ENCODE data around the gene TRNP1.
"Not testable (repeated sequence)": the region's sequence is repeated elsewhere in the genome, so short reads cannot be mapped to it uniquely, and the experiment has no call there.

Gene TRNP1

DNA sequence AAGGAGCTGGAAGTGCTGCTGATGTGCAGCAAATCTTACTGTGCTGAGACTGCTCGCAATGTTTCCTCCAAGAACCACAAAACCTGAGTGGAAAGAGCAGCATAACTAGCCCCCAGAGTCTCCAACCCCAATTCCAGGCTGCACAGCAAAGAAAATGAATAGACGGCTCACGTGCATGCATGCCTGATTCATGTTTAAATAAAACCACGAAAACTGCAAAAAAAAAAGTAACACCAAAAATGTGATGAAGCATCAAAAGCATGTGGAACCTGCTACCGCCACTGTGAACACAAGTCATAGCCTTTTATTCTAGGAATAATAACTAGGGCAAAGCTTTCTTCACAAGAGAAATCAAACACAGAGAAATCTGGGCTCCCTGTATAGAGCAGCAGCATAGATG is 9.6 kb upstream of the TRNP1 start:
- Histone ChIP-seq H2AFZ (ENCODE audit: low read depth, low read length) (no peak overlapping the region), H3K27me3 (ENCODE audit: insufficient read depth, low read length) (peaks cover 8% of the 10 kb centered on the region), H3K4me1 (ENCODE audit: insufficient read depth, low read length) (no peaks in the 10 kb centered on the region), H3K4me3 (ENCODE audit: low read length) (no peak overlapping the region), H3K36me3 (ENCODE audit: insufficient read depth, low read length) (no peaks in the 10 kb centered on the region), H3K9me3 (ENCODE audit: low read length) (no peaks in the 10 kb centered on the region)

DNA sequence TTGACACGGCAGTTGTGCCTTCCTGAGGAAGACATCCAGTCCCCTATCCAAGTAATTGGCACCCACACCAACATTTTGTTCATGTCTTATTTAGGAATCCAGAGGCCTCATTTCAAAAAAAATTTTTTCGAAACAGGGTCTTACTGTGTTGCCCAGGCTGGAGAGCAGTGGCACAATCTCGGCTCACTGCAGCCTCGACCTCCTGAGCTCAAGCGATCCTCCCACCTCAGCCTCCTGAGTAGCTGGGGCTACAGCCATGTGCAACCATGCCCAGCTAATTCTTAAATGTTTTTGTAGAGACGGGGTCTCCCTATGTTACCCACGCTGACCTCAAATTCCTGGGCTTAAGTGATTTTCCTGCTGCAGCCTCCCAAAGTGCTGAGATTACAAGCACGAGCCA is 9.2 kb upstream of the TRNP1 start:
- H2AFZ ChIP-seq (ENCODE audit: low read depth, low read length), result no peak overlapping the region
- peaks cover 8% of the 10 kb centered on the region for H3K27me3 ChIP-seq (ENCODE audit: insufficient read depth, low read length)

DNA sequence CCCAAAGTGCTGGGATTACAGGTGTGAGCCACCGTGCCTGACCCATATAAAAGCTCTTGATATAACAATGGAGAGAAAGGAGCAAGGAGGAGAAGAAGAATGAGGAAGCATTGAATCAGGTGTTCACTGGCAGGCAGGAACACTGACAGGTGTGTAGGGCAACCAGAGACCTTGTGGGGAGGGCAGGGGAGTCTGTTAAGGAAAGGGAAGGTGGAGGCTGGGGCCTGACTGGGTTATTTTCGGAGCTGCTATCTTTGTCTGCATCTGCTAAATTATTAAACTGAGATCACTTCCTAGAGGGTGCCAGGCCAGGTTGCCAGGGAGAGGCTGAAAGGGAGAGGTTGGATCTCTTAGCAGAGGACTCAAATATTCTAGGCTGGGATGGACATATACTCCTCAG is 6.8 kb upstream of the TRNP1 start:
- H3K36me3 ChIP-seq (ENCODE audit: insufficient read depth, low read length), result no peaks in the 10 kb centered on the region
- H2AFZ ChIP-seq (ENCODE audit: low read depth, low read length), result no peak overlapping the region
- no peaks in the 10 kb centered on the region for H3K9me3 ChIP-seq (ENCODE audit: low read length)
- no peaks in the 10 kb centered on the region for H3K4me1 ChIP-seq (ENCODE audit: insufficient read depth, low read length)
- H3K27me3 ChIP-seq (ENCODE audit: insufficient read depth, low read length), result peaks cover 10% of the 10 kb centered on the region
- no peak overlapping the region for H3K4me3 ChIP-seq (ENCODE audit: low read length)

More for the DNA sequence above, 9.2 kb upstream of the TRNP1 start:
- H3K36me3 ChIP-seq (ENCODE audit: insufficient read depth, low read length), result no peaks in the 10 kb centered on the region
- H3K4me1 ChIP-seq (ENCODE audit: insufficient read depth, low read length), result no peaks in the 10 kb centered on the region
- no peak overlapping the region for H3K4me3 ChIP-seq (ENCODE audit: low read length)
- no peaks in the 10 kb centered on the region for H3K9me3 ChIP-seq (ENCODE audit: low read length)

DNA sequence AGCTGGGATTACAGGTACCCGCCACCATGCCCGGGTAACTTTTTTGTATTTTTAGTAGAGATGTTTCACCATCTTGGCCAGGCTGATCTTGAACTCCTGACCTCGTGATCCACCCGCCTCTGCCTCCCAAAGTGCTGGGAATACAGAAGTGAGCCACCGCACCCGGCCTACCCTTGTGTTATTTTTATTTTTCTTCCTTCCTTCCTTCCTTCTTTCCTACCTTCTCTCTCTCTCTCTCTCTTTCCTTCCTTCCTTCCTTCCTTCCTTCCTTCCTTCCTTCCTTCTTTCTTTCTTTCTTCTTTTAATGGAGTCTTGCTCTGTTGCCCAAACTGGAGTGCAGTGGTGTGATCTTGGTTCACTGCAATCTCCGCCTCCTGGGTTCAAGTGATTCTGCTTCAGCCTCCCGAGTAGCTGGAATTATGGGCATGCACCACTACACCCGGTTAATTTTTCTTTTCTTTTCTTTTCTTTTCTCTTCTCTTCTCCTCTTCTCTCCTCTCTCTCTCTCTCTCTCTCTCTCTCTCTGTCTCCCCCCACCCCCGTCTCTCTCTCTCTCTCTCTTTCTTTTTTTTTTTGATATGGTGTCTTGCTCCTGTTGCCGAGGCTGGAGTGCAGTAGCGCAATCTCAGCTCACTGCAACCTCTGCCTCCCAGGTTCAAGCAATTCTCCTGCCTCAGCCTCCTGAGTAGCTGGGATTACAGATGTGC is 3.9 kb upstream of the TRNP1 start:
- not testable (repeated sequence) for H3K4me1 ChIP-seq (ENCODE audit: insufficient read depth, low read length); H3K36me3 ChIP-seq (ENCODE audit: insufficient read depth, low read length); H3K4me3 ChIP-seq (ENCODE audit: low read length); H3K9me3 ChIP-seq (ENCODE audit: low read length); H2AFZ ChIP-seq (ENCODE audit: low read depth, low read length)
- peaks cover 15% of the 10 kb centered on the region for H3K27me3 ChIP-seq (ENCODE audit: insufficient read depth, low read length)

DNA sequence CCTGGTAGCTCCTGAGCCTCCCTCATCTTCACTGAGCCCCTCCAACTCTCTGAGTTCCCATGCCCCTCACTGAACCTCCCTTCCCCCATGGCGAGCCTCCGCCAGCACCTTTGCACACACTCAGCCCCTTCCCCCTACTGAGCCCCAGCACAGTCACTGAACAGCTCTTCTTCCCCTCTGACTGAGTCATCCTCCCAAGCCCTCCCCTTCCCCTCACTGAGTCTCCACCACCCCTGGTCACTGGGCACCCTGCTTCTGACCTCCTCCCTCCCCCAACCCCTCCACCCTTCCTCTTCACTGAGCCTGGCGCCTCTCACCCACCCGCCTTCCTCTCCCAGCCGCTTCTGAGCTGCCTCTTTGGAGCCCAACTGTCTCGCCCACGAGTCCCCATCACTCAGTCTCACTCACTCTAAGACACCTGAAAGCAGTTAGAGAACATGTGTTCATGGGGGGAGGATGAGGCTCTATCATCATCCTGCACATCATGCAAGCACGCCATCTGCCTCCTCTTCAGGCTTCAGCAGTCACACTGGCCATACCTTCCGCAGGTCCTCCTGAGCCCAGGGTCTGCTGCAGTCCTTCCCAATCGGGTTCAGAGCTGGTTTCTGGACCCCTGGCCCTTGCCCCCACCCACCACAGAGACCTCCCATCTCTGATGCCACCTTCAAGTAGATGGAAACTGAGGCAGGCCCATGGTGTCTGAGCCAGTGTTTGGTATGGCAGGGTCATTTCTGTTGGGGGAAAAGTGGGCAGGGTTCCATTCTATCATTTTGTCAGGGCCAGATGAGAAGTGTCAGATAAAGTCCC is 2.0 kb upstream of the TRNP1 start:
- no peaks in the 10 kb centered on the region for H3K9me3 ChIP-seq (ENCODE audit: low read length)
- H3K4me3 ChIP-seq (ENCODE audit: low read length), result no peak overlapping the region
- peaks cover 28% of the 10 kb centered on the region for H3K27me3 ChIP-seq (ENCODE audit: insufficient read depth, low read length)
- peaks cover 13% of the 10 kb centered on the region for H3K4me1 ChIP-seq (ENCODE audit: insufficient read depth, low read length)
- H2AFZ ChIP-seq (ENCODE audit: low read depth, low read length), result no peak overlapping the region
- no peaks in the 10 kb centered on the region for H3K36me3 ChIP-seq (ENCODE audit: insufficient read depth, low read length)

DNA sequence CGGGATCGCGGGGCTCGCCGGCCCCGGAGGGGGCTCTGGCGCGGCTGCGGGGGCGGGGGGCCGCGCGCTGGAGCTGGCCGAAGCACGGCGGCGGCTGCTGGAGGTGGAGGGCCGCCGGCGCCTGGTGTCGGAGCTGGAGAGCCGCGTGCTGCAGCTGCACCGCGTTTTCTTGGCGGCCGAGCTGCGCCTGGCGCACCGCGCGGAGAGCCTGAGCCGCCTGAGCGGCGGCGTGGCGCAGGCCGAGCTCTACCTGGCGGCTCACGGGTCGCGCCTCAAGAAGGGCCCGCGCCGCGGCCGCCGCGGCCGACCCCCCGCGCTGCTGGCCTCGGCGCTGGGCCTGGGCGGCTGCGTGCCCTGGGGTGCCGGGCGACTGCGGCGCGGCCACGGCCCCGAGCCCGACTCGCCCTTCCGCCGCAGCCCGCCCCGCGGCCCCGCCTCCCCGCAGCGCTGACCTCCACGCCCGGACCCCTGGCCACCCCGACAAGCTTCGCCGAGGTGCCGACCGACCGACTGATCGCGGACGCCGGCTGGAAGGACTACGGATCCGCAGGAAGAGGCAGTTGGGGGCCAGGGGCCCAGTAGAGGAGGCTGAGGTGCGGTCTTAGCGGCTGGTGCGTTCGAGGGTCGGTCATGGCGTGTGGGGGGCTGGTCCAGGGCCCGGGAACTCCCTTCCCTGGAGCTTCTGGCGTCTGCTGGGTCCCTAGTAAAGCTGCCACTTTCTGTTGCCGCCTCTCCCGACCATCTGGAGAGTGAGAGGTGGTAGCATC is 711 bp downstream of the TRNP1 start:
- no peaks in the 10 kb centered on the region for H3K9me3 ChIP-seq (ENCODE audit: low read length)
- no peaks in the 10 kb centered on the region for H3K36me3 ChIP-seq (ENCODE audit: insufficient read depth, low read length)
- H3K4me3 ChIP-seq (ENCODE audit: low read length), result peak overlapping the region; percentile 53
- peaks cover 14% of the 10 kb centered on the region for H3K4me1 ChIP-seq (ENCODE audit: insufficient read depth, low read length)
- peaks cover 24% of the 10 kb centered on the region for H3K27me3 ChIP-seq (ENCODE audit: insufficient read depth, low read length)
- H2AFZ ChIP-seq (ENCODE audit: low read depth, low read length), result peak overlapping the region; percentile 63

DNA sequence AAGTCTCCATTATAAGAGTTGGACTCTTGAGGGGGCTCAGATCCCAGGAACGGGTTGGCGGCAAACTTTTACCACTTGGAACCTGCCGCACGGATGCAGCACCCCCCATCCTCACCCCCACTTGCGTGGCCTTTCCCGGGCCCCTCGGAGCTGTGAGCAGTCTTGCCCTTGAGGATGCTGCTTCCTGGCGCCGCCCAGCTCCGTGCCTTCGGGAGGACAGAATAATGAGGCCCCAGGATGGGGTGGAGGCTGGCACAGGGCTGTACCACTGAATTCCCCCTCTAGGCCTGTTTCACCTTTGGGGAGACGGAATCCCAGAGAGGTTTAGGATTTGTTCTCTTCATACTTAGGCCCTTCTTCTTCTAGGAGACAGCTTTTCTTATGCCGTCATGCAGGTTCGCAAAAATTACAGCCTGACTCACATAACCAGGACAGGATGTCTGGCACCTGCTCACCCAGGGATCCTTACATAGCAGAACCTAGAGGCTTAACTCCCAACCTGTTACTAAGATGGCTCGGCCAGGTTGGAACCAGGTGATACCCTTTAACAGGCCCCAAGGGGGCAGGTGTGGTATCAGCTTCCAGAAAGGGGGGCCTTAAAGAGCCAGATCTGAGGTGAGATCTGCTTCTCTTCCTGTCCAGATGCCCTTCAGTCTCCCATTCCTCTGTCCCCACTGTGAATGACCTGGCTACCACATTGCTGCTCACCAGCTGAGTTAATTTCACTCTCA is 1.5 kb downstream of the TRNP1 start:
- Histone ChIP-seq H3K36me3 (ENCODE audit: insufficient read depth, low read length) (no peaks in the 10 kb centered on the region), H2AFZ (ENCODE audit: low read depth, low read length) (peak overlapping the region; percentile 63), H3K9me3 (ENCODE audit: low read length) (no peaks in the 10 kb centered on the region), H3K4me3 (ENCODE audit: low read length) (peak overlapping the region; percentile 53), H3K27me3 (ENCODE audit: insufficient read depth, low read length) (peaks cover 24% of the 10 kb centered on the region), H3K4me1 (ENCODE audit: insufficient read depth, low read length) (peaks cover 21% of the 10 kb centered on the region)

DNA sequence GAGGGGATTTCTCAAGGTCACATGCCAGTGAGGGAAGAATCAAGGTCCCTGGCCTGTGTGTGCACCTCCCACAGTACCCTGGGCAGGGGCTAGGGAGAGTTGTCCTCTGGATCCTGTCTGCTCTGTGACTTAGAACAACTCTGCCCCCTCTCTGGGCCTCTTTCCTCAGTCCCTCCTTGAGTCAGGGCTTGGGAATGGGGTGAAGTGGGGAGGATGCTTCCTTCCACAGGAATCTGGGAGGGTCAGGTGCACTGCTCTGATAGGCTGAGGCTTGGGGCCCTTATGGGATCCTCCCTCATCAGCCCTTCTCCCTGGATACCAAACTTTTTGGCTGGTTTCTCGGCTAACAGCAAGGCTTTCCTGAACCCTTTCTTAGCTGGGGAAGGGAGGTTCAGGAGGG is 2.5 kb downstream of the TRNP1 start:
- no peak overlapping the region for H2AFZ ChIP-seq (ENCODE audit: low read depth, low read length)
- H3K4me3 ChIP-seq (ENCODE audit: low read length), result no peak overlapping the region
- H3K9me3 ChIP-seq (ENCODE audit: low read length), result no peaks in the 10 kb centered on the region
- H3K36me3 ChIP-seq (ENCODE audit: insufficient read depth, low read length), result no peaks in the 10 kb centered on the region
- H3K27me3 ChIP-seq (ENCODE audit: insufficient read depth, low read length), result peaks cover 22% of the 10 kb centered on the region
- peaks cover 32% of the 10 kb centered on the region for H3K4me1 ChIP-seq (ENCODE audit: insufficient read depth, low read length)

DNA sequence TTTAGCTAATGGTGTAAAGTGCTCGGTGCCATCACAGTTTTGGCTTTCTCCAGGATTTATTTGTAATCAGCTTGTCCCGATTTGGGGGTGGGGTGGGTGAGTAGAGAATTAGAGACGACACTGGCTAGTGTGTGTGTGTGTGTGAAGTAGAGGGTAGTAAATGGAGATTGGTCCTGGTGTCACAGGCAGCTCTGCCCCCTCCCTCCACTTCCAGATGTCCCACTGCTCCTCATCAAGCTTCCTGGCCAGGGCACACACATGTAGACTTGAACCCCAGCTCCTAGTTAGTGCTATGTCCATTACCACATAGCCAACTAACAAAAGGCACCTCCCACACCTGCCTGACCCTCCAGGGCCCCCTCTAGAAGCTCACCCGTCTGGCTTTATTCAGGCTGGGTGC is 3.2 kb downstream of the TRNP1 start:
- Histone ChIP-seq H3K4me1 (ENCODE audit: insufficient read depth, low read length) (peaks cover 38% of the 10 kb centered on the region), H3K36me3 (ENCODE audit: insufficient read depth, low read length) (no peaks in the 10 kb centered on the region), H3K27me3 (ENCODE audit: insufficient read depth, low read length) (peaks cover 17% of the 10 kb centered on the region), H3K9me3 (ENCODE audit: low read length) (no peaks in the 10 kb centered on the region), H3K4me3 (ENCODE audit: low read length) (no peak overlapping the region), H2AFZ (ENCODE audit: low read depth, low read length) (no peak overlapping the region)

DNA sequence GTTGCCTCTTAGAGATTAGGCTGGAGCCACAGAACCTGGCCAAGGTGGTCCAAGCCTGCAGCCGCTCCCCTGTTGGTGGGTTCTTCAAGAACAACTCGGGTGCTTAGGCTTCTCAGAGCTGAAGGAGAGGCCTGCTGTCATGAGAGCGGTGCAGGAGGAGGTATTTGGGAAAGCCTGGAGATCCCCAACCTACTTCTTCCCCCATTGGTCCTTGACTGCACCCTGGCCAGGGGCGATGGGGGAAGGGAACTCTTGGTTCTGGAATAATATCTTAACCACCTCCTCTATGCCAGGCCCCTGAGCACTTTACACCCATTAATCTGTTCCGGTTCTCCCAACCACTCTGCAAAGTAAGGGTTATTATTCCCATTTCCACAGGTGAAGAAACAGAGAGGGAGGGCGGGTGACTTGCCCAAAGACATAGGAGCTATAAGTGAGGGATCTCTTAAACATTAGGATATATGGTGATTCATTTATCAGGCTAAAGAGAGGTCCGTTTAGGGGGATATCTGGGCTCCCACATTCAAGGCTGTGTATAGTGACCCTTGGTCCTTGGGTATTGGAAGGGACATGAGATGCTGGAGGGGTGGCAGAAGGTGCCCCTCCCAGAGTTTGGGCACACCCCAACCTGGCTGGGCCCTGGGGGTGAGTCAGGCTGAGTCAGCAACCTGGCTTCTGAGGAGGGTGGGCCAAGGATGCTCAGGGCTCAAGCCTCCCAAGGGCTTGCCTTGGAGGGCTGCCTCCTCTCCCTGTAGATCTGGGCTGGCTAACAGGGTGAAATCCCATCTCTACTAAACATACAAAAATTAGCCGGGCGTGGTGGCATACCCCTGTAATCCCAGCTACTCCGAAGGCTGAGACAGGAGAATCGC is 5.2 kb downstream of the TRNP1 start:
- H3K9me3 ChIP-seq (ENCODE audit: low read length), result no peaks in the 10 kb centered on the region
- H2AFZ ChIP-seq (ENCODE audit: low read depth, low read length), result no peak overlapping the region
- no peak overlapping the region for H3K4me3 ChIP-seq (ENCODE audit: low read length)
- no peaks in the 10 kb centered on the region for H3K36me3 ChIP-seq (ENCODE audit: insufficient read depth, low read length)
- H3K27me3 ChIP-seq (ENCODE audit: insufficient read depth, low read length), result peaks cover 15% of the 10 kb centered on the region
- peaks cover 40% of the 10 kb centered on the region for H3K4me1 ChIP-seq (ENCODE audit: insufficient read depth, low read length)

DNA sequence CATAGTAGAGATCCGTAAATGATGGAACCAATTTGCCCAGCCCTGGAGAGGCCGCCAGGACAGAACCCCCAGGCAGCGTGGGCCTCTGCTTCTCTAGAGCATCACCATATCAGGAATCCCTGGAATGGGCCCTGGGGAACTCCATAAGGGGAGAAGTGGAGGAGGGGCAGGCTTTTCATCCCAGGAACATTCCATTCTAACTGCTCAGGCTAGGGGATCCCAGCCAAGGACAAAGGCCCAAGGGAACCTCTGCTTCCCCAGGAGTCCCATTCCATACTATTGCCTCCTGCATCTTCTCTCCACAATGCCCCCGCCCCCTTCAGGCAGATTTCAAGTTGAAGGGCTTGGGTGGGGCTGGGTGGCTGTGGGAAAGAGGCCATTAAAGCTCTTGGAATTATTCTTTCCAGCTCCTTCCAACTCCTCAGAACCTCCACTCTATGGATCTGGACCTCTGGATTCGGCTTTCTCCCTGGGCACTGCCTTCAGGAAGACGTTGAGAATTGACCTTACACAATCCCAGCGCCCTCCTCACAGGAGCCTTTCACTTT is 6.0 kb downstream of the TRNP1 start:
- Histone ChIP-seq H3K4me3 (ENCODE audit: low read length) (no peak overlapping the region), H3K9me3 (ENCODE audit: low read length) (no peaks in the 10 kb centered on the region), H3K36me3 (ENCODE audit: insufficient read depth, low read length) (no peaks in the 10 kb centered on the region), H2AFZ (ENCODE audit: low read depth, low read length) (no peak overlapping the region), H3K27me3 (ENCODE audit: insufficient read depth, low read length) (peaks cover 13% of the 10 kb centered on the region), H3K4me1 (ENCODE audit: insufficient read depth, low read length) (peaks cover 42% of the 10 kb centered on the region)

Data from neuron (in vitro differentiated cells).